Thoracic aorta (tissue), 2 donors: Measurements from ENCODE around the gene PELO. TPM values are rescaled to one million over a fixed set of nuclear protein-coding genes. Genes with fewer than 3 reads are reported as not detected.

Experiments
- ATAC-seq: fragments of 150-250 bp; one replicate; pipeline ENCODE4 v1.8.0; 2017; ENCODE audit warnings: low read depth; ENCODE audit not compliant: insufficient number of reproducible peaks, low FRiP score
- DNase-seq: peaks from one replicate; pipeline ENCODE4 v3.0.0-alpha.2; 2020; ENCODE audit warnings: low spot score
- H3K27ac ChIP-seq, 2 donors: fragments of 200-600 bp; sonication (generic); 1 replicate in 1 of 2; 2 replicates in 1 of 2; pipeline ENCODE4 v1.5.1; 2016; ENCODE audit warnings: mild to moderate bottlenecking in 2 of 2, moderate library complexity in 2 of 2
- H3K27me3 ChIP-seq: fragments of 200-600 bp; sonication (generic); replicated peaks from 2 replicates; pipeline ENCODE4 v1.6.0; 2016; ENCODE audit warnings: mild to moderate bottlenecking; ENCODE audit not compliant: insufficient read depth
- H3K36me3 ChIP-seq: fragments of 200-600 bp; sonication (generic); one replicate; pipeline ENCODE4 v1.5.1; 2016
- H3K4me1 ChIP-seq, 2 donors: fragments of 200-600 bp; sonication (generic); 1 replicate in 1 of 2; 2 replicates in 1 of 2; pipeline versions ENCODE4 v1.5.1 to v1.6.0; 2016; ENCODE audit warnings: low read depth in 2 of 2, mild to moderate bottlenecking in 1 of 2; ENCODE audit not compliant: control insufficient read depth in 1 of 2
- H3K4me3 ChIP-seq: fragments of 200-600 bp; sonication (generic); 2 replicates; pipeline ENCODE4 v1.5.1; 2016; ENCODE audit warnings: mild to moderate bottlenecking
- H3K9me3 ChIP-seq: fragments of 200-600 bp; sonication (generic); 2 replicates; pipeline ENCODE4 v1.5.1; 2016
- CTCF ChIP-seq: fragments of 200-600 bp; sonication (generic); IDR thresholded peaks from one replicate; pipeline ENCODE4 v1.5.1; 2019; ENCODE audit warnings: antibody characterized with exemption
- total RNA-seq, 2 donors: library from RNA; depleted of rRNA; stranded (reverse); fragments of >200 nt; gene quantifications; one replicate each; pipeline versions ENCODE4 v1.1.0 to v1.2.3, GENCODE V29; 2016

PELO gene
- total RNA-seq, 2 donors from 2014 or later: 28.8 to 44.7 TPM

GRCh38 chr5:52802974-52803336 is 15.2 kb downstream of the PELO start:
- Histone ChIP-seq H3K4me3 (peak overlapping the region; percentile 82), H3K27me3 (no peaks in the 10 kb centered on the region), H3K27ac (peak overlapping the region in 1 of 2 donors; percentile 98), H3K4me1 (peaks cover 51 to 88% of the 10 kb centered on the region in 2 donors), H3K9me3 (no peaks in the 10 kb centered on the region), H3K36me3 (no peaks in the 10 kb centered on the region)
- no peak for DNase-seq
- ATAC-seq: no peak
- no peak for TF ChIP-seq CTCF

GRCh38 chr5:52804387-52804791 is 16.7 kb downstream of the PELO start:
- Histone ChIP-seq H3K4me1 (peaks cover 53 to 89% of the 10 kb centered on the region in 2 donors), H3K27ac (peak overlapping the region; percentile 53 to 65), H3K4me3 (peak overlapping the region; percentile 40), H3K27me3 (no peaks in the 10 kb centered on the region), H3K9me3 (no peaks in the 10 kb centered on the region), H3K36me3 (no peaks in the 10 kb centered on the region)
- DNase-seq (no peak), ATAC-seq (no peak)
- no peak for TF ChIP-seq CTCF

- no peak for DNase-seq
- no peaks in the 10 kb centered on the region for H3K9me3 ChIP-seq
- peaks cover 59 to 95% of the 10 kb centered on the region in 2 donors for H3K4me1 ChIP-seq
- peak overlapping the region; percentile 53 to 65 for H3K27ac ChIP-seq
- no peaks in the 10 kb centered on the region for H3K27me3 ChIP-seq
- no peaks in the 10 kb centered on the region for H3K36me3 ChIP-seq
- H3K4me3 ChIP-seq: peak overlapping the region; percentile 1
- ATAC-seq: no peak
- no peak for TF ChIP-seq CTCF
These were observed 17.3 kb downstream of the PELO start for GRCh38 chr5:52804981-52805380.

GRCh38 chr5:52805615-52806014 is 17.9 kb downstream of the PELO start:
- no peak overlapping the region for H3K4me3 ChIP-seq

GRCh38 chr5:52807037-52807436 is 19.3 kb downstream of the PELO start:
- DNase-seq (no peak), ATAC-seq (no peak)
- no peak for TF ChIP-seq CTCF
- Histone ChIP-seq H3K36me3 (no peaks in the 10 kb centered on the region), H3K27me3 (no peaks in the 10 kb centered on the region), H3K4me3 (no peak overlapping the region), H3K9me3 (no peaks in the 10 kb centered on the region), H3K27ac (peak overlapping the region; percentile 74 to 76), H3K4me1 (peaks cover 67 to 97% of the 10 kb centered on the region in 2 donors)

More at GRCh38 chr5:52805615-52806014, 17.9 kb downstream of the PELO start:
- no peak for TF ChIP-seq CTCF
- DNase-seq (no peak), ATAC-seq (no peak)
- H3K27me3 ChIP-seq: no peaks in the 10 kb centered on the region
- peaks cover 65 to 96% of the 10 kb centered on the region in 2 donors for H3K4me1 ChIP-seq
- H3K27ac ChIP-seq: peak overlapping the region in 1 of 2 donors; percentile 53
- no peaks in the 10 kb centered on the region for H3K9me3 ChIP-seq
- no peaks in the 10 kb centered on the region for H3K36me3 ChIP-seq
